IMR-90 (cell line): Measurements from ENCODE around the gene KRR1.
"Not testable (repeated sequence)": the region's sequence is repeated elsewhere in the genome, so short reads cannot be mapped to it uniquely, and the experiment has no call there.

Source experiments
- NFE2L2 ChIP-seq: fragments of 150-350 bp; IDR thresholded peaks from 2 replicates; pipeline ENCODE4 v1.6.1; 2016; ENCODE audit warnings: low read depth, mild to moderate bottlenecking, low read length
- RAD21 ChIP-seq: IDR thresholded peaks from 2 replicates; pipeline ENCODE4 v1.6.1; 2012; ENCODE audit warnings: low read length, improper control_type of control experiment
- TF ChIP-seq, protein P1 (sequence below): conservative IDR thresholded peaks from 2 replicates; pipeline ENCODE4 v1.5.1; 2012; ENCODE audit warnings: mild to moderate bottlenecking, low read depth, low read length, improper control_type of control experiment

DNA sequence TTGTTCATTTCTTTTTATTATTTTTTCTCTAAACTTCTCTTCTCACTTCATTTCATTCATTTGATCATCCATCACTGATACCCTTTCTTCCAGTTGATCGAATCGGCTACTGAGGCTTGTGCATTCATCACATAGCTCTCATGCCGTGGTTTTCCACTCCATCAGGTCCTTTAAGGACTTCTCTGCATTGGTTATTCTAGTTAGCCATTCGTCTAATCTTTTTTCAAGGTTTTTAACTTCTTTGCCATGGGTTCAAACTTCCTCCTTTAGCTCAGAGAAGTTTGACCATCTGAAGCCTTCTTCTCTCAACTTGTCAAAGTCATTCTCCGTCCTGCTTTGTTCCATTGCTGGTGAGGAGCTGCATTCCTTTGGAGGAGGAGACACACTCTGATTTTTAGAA is 10.7 kb upstream of the KRR1 start:
- TF ChIP-seq, protein P1, sequence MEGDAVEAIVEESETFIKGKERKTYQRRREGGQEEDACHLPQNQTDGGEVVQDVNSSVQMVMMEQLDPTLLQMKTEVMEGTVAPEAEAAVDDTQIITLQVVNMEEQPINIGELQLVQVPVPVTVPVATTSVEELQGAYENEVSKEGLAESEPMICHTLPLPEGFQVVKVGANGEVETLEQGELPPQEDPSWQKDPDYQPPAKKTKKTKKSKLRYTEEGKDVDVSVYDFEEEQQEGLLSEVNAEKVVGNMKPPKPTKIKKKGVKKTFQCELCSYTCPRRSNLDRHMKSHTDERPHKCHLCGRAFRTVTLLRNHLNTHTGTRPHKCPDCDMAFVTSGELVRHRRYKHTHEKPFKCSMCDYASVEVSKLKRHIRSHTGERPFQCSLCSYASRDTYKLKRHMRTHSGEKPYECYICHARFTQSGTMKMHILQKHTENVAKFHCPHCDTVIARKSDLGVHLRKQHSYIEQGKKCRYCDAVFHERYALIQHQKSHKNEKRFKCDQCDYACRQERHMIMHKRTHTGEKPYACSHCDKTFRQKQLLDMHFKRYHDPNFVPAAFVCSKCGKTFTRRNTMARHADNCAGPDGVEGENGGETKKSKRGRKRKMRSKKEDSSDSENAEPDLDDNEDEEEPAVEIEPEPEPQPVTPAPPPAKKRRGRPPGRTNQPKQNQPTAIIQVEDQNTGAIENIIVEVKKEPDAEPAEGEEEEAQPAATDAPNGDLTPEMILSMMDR: not testable (repeated sequence)
- not testable (repeated sequence) for TF ChIP-seq NFE2L2, RAD21
